Measurements from ENCODE around the gene ZFYVE9.

The ZFYVE9 gene

DNA sequence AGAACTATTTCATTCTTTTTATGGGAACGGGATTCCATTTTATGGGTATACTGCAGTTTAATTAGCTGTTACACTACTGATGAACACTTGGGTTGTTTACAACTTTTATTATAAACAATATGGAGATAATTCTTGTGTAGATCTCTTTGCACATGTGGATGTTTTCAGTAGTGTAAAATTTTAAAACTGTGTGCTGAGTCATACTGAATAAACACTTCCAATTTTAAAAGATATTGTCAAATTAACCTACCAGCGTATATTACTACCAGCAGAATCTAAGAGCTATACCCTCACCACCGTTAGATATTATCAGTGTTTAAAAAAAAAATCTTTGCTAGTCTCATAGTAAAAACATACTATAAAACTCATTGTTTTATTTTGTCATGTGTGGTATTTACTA, 118.0 kb downstream of the ZFYVE9 start:
- no peak for DNase-seq

DNA sequence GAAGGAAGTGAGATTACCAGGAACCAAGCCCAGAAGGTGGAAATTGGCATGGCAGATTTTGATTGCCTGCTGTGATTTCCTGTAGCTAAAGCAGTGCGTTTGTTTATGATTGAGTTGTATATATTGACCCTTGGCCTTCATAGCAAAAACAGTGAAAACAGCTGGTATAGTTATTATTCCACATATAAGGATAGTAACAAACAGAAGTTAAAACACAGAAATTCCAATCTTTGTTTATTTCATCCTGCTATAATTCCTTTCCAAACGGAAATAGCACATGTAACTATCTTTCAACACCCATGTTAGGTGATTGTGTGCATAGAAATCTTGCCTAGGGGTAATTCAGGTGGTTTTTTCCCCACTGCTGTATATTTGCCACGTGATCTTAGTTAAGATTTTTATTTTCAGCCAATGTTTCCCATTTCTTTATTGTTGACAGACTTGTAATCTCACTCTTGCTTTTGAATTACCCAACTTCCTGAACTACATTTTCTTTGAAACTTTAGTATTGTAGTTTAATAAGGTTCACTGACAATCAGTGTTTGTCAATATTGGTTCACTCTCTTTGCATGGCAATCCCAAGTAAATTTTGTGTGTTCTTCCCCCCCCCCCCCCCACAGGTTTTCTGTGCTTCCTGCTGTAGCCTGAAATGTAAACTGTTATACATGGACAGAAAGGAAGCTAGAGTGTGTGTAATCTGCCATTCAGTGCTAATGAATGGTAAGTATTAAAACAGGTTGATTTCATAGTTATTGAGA, 121.4 kb downstream of the ZFYVE9 start:
- no peak for DNase-seq

DNA sequence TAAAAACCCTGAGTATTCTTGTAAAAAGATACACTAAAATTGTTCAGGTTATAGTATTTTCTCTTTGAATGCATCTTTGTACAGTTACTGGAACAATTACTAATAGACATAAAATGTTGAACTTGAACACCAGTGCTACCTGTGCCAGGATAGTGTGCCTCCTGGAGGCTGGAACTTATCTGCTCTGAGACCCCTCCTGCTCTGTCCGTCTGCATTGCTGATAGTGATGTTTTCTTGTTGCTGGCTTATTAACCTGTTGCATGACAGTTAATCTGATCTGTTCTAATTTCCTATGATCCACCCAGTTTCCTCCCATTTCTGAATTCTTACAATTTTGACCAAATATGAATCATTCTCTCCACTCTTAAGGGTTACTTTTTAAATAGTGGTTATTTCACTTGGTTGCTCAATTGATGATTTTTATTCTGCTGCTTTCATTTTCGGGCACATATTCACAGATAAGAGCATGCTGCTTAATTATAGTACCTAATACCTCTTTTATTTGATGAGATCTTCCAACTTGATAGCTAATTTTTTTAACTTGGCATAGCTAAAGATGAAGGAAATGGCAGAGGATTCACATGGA, 122.7 kb downstream of the ZFYVE9 start:
- no peak for DNase-seq

DNA sequence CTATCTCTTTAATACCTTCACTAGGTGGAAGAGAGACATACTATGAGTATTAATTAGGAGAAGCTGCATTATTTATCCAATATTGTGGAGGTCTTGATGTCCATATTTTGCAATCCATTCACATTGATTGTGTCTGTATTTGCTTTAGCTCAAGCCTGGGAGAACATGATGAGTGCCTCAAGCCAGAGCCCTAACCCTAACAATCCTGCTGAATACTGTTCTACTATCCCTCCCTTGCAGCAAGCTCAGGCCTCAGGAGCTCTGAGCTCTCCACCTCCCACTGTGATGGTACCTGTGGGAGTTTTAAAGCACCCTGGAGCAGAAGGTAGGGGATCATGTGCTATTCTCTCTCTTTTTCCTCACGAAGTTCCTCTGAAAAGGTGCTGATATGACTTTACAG, 124.6 kb downstream of the ZFYVE9 start:
- no peak for DNase-seq

GRCh38 chr1:52268372-52268771, 126.5 kb downstream of the ZFYVE9 start:
- DNase-seq: no peak

DNA sequence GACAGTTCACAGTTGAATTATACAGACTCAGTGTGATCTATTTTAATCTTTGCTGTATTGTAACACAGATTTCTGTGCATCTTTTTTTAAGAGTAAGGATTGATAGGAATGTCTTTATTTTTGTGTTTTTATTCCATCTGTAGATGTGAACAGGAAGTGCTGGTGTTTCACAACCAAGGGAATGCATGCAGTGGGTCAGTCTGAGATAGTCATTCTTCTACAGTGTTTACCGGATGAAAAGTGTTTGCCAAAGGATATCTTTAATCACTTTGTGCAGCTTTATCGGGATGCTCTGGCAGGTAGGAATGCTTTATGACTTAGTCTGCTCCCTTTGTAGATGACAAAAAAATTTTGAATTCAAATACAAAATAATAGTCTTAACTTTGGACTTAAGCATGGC, 139.6 kb downstream of the ZFYVE9 start:
- no peak for DNase-seq

- DNase-seq: no peak
Observed at GRCh38 chr1:52288286-52288685, 146.4 kb downstream of the ZFYVE9 start.

- DNase-seq: no peak
Observed at GRCh38 chr1:52294580-52294979, 152.7 kb downstream of the ZFYVE9 start.

DNA sequence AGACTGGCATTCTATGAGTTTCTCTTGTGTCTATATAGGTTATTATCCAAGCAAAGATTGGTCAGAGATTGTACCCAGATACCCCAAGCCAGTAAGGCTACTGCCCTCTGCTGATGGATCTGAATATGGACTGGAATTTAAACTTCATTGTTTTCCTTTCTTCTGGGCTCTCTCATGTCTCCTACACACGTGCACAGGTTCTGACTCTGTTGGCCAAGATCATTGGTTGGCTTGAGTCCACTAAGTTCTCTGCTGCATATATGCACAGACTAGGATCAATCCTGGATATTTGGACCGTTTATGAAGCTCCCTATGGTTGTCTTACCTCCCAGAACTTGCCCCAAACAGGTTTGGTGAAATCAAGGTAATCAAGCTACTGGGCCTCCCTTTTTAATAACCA, 154.5 kb downstream of the ZFYVE9 start:
- peak in 1 of 2 donors; percentile 5 for DNase-seq

- no peak for DNase-seq
Observed at GRCh38 chr1:52305417-52306226, 163.7 kb downstream of the ZFYVE9 start.

DNA sequence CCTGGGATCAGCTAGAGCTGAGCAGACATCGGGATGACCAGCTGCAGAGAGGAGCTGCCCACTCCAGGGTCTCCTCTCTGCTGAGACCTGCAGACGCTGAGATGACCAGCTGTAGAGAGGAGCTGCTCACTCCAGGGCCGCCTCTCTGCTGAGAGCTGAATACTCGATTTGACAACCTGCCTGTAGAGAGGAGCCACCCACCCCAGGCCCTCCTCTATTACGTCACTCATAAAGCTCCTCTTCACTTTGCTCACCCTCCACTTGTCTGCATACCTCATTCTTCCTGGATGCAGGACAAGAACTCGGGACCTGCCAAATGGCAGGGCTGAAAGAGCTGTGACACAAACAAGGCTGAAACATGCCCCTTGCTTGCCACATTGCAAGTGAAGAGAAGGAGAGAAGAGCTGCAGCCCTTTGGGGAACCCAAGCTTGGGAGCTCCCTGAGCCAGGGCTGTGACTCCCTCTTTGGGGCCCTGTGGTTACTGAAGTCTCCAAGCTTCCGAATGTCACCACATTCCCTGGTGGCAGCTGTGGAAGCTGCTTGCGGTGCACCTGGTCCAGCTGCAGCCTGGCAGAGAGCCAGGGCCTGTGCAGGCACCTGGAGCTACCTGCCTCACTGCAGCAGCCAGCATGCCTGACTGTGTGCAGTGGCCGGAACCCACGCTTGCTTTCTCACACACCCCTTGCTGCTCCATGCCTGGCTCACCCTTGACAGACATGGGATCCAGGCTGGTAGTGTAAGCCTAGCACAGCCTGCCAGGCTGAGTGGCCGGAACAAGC, 164.5 kb downstream of the ZFYVE9 start:
- DNase-seq: no peak

GRCh38 chr1:52321061-52321460, 179.2 kb downstream of the ZFYVE9 start:
- DNase-seq: no peak

GRCh38 chr1:52323731-52324130, 181.8 kb downstream of the ZFYVE9 start:
- no peak for DNase-seq

DNA sequence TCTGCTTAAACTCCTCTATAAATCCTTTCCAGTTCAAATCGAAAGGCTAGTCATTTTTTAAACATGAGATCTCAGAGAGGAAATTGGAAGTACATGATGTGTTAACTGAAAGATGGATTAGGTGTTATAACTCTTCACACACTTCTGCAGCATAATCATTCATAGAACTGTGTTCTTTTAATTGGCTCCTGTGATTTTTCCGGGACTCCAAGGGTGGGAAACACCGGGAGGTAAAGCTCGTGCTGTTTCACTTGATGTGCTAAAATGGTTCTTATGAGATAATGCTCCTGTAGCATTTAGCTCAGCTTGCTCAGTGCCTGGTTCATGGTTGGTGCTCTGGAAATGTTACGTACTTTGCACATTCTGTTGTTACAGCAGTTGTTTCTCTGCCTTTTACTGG, 183.9 kb downstream of the ZFYVE9 start:
- no peak for DNase-seq

DNA sequence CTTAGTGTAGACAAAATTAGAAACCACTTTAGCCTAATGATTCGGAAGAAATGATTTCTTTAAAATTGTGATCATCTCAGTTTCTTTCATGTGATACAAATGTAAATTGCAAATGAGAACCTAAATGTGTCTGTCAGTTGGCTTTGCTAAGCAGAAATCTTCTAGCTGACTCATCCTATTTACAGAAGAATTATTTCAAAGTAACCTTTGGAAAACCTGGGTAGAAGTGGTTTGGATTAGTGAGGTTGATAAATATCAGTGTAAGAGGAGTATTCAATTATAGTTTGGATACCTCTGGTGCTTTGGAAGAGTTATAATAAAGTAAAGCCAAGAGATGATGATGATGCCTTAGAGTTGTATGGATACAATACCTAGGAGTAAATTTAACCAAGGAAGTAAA, 186.7 kb downstream of the ZFYVE9 start:
- no peak for DNase-seq

- DNase-seq: no peak
Observed at GRCh38 chr1:52332411-52332810, 190.5 kb downstream of the ZFYVE9 start.

GRCh38 chr1:52334906-52335528, 193.1 kb downstream of the ZFYVE9 start:
- DNase-seq: no peak

DNA sequence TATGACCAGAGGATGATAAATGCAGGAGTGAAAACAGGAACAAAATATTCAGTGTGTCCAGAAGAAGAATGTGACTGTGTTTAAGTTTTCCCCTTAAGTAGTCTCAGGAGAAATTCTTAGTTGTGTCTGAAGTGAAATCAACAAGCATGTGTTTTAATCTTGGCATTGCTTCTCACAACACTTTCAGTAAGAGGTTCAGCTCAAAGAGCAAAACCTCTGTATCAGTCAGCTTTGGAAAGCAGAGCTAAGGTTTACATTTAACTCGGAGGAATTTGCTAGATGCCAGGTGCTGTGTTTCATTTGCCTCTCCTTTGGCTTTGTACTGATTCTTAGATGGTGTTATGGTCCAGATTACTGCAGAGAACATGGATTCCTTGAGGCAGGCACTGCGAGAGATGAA, 195.6 kb downstream of the ZFYVE9 start:
- no peak for DNase-seq

GRCh38 chr1:52341655-52342260, 199.9 kb downstream of the ZFYVE9 start:
- DNase-seq: no peak

GRCh38 chr1:52343979-52344378, 202.1 kb downstream of the ZFYVE9 start:
- DNase-seq: no peak

GRCh38 chr1:52345252-52345651, 203.4 kb downstream of the ZFYVE9 start:
- DNase-seq: no peak

- no peak for DNase-seq
Observed at GRCh38 chr1:52346653-52347052, 204.8 kb downstream of the ZFYVE9 start.
